ENCODE data around the gene SLC30A5. TPM values are rescaled to one million over a fixed set of nuclear protein-coding genes. Genes with fewer than 3 reads are reported as not detected.
"Not testable (repeated sequence)": the region's sequence is repeated elsewhere in the genome, so short reads cannot be mapped to it uniquely, and the experiment has no call there.

The SLC30A5 gene
- total RNA-seq = 39.2 and 72.4 TPM in 2 replicates

- peak; percentile 100 for DNase-seq (ENCODE audit: low read depth in 2 of 2)
Measured at GRCh38 chr5:69093771-69094482, at the start of gene SLC30A5. Gene SLC30A5, plus strand, starts transcription at chr5:69094014. Its CDS starts 242 bp downstream, at chr5:69094256.

DNA sequence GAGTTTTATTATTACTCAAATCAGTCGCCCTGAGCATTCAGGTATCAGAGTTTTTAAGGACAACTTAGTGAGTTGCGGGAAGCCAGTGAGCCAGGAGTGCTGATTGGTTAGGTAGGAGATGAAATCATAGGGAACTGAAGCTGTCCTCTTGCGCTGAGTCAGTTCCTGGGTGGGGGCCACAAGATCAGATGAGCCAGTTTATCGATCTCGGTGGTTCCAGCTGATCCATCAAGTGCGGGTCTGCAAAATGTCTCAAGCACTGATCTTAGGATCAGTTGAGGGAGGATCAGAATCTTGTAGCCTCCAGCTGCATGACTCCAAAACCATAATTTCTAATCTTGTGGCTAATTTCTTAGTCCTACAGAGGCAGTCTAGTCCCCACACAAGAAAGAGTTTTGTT, 48.6 kb upstream of the SLC30A5 start:
- DNase-seq (ENCODE audit: low read depth in 2 of 2) = not testable (repeated sequence)

DNA sequence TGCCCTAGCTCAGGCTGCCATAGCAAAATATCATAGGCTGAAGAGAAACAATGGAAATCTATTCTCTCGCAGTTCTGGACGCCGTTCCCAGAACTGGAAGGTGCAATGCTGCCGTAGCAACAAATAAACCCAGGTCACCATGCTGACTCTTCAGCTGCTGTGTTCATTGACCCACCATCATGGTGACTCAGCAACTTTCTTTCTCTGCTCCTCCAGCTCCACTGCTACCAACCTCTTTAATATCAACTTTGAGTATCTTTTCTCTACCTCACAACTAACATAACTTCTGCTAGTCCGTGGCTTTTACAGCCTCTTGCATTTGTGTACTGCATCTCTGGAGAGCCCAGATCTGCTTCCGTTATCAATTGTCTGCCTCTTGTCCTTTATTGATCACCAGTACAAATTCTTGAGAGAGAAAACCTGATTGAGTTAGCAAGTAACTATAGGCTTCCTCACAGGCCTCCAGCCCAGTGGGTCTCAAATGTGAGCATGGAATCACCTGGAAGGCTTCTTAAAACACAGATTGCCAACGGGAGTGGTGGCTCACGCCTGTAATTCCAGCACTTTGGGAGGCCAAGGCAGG, 47.3 kb upstream of the SLC30A5 start:
- DNase-seq (ENCODE audit: low read depth in 2 of 2) = peak; percentile 27 to 30

GRCh38 chr5:69048230-69048629, 45.6 kb upstream of the SLC30A5 start:
- DNase-seq (ENCODE audit: low read depth in 2 of 2) = no peak

- no peak for DNase-seq (ENCODE audit: low read depth in 2 of 2)
Measured at GRCh38 chr5:69049151-69049550, 44.7 kb upstream of the SLC30A5 start.

DNA sequence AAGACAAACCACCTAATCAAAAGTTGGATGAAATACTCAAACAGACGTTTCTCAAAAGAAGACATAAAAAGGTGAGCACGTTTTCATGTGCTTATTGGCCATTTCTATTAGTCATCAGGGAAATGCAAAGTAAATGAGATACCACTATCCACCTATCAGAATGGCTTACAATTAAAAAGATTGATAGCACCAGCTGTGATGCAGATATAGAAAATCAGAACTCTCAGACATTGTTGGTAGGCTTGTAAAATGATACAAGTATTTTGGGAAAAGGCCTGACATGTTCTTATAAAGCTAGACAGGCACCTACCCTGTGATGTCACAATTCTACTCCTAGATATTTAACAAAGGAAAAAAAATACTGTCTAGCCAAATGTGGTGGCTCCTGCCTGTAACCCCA, 44.0 kb upstream of the SLC30A5 start:
- no peak for DNase-seq (ENCODE audit: low read depth in 2 of 2)

GRCh38 chr5:69050214-69050613, 43.6 kb upstream of the SLC30A5 start:
- DNase-seq (ENCODE audit: low read depth in 2 of 2) = no peak

DNA sequence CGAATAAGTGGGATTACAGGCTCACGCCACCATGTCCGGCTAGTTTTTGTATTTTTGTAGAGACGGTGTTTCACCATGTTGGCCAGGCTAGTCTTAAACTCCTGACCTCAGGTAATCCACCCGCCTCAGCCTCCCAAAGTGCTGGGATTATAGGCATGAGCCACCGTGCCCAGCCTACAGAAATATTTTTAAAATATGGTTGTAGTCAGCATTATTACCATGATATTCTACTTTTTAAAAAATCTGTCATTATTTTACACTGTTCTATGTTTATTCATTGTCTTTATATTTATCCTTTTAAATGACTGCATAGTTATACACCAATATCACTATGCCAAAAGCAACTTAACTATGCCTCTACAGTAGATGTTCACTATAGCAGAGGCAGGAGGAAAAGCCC, 41.6 kb upstream of the SLC30A5 start:
- DNase-seq (ENCODE audit: low read depth in 2 of 2) = no peak

DNA sequence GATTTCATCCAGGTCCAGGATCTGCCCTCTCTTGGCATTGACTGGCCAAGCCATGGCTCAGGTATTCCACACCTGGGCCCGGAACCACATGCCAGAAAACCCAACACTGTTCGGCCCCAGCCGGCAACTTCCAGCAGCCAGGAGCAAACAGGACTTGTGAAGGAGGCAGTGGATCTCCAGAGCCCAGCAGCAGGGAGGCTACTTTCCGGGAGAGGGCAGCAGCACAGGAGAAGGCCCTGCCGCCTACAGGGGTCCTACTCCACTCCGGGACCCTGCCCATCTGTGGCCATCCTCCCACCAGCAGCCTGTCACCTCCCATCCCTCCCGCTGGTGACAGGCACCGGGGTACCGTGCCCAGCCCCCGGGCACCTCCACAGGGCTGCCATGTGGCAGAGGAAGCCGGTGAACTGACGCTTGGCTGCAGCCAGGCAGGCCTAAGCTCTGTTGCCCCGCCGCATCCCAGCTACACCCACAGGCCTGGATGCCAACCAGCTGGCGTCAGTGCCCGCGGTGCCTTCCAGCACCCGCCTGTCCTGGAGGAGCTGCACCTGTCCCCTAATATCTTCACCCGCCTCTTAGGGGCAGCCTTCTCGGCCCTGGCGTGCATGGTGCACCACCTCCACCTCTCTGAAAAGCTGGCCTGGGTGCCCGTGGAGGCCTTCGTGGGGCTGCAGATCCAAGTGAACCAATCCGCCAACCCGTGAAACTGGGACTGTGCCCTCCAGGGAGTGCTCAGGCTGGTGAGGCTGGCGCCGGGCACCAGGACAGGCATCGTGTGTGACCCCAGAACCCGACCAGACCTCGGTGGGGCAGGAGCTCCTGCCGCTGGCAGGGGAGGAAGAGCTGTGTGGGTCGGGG, 18.9 kb upstream of the SLC30A5 start:
- no peak for DNase-seq (ENCODE audit: low read depth in 2 of 2)

- no peak for DNase-seq (ENCODE audit: low read depth in 2 of 2)
Measured at GRCh38 chr5:69075522-69076179, 18.2 kb upstream of the SLC30A5 start.

GRCh38 chr5:69078921-69079540, 14.8 kb upstream of the SLC30A5 start:
- no peak for DNase-seq (ENCODE audit: low read depth in 2 of 2)

GRCh38 chr5:69079556-69079955, 14.3 kb upstream of the SLC30A5 start:
- DNase-seq (ENCODE audit: low read depth in 2 of 2) = no peak

- DNase-seq (ENCODE audit: low read depth in 2 of 2) = no peak
Measured at GRCh38 chr5:69083412-69083811, 10.4 kb upstream of the SLC30A5 start.

DNA sequence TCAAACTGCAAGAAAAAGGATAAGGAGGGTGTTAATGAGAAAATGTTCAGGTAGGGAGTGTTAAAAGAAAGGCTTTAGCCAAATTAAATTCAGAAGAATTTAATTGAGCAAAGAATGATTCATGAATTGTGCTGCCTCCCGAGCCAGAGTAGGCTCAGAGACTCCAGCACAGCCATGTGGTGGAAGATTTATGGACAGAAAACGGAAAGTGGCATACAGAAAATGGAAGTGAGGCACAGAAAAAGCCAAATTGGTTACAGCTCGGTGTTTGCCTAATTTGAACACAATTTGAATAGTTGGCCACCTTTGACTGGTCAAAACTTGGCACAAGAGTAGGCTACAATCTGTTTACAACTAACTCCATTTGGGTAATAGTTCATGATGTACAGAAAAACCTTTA, 9.6 kb upstream of the SLC30A5 start:
- no peak for DNase-seq (ENCODE audit: low read depth in 2 of 2)

- DNase-seq (ENCODE audit: low read depth in 2 of 2) = no peak
Measured at GRCh38 chr5:69084903-69085302, 8.9 kb upstream of the SLC30A5 start.

- no peak for DNase-seq (ENCODE audit: low read depth in 2 of 2)
Measured at GRCh38 chr5:69086206-69086605, 7.6 kb upstream of the SLC30A5 start.

DNA sequence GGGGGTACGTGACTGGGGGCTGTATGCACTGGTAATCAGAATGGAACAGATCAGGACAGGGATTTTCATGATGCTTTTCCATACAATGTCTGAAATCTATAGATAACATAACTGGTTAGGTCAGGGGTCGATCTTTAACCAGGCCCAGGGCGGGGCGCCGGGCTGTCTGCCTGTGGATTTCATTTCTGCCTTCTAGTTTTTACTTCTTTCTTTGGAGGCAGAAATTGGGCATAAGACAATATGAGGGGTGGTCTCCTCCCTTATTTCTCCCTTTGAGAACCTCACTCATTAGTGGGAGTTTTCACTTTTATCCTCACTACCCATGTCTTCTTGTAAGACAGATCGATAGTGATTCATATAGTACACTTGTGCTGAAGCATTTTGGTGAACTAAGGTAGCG, 5.8 kb upstream of the SLC30A5 start:
- DNase-seq (ENCODE audit: low read depth in 2 of 2) = not testable (repeated sequence)

DNA sequence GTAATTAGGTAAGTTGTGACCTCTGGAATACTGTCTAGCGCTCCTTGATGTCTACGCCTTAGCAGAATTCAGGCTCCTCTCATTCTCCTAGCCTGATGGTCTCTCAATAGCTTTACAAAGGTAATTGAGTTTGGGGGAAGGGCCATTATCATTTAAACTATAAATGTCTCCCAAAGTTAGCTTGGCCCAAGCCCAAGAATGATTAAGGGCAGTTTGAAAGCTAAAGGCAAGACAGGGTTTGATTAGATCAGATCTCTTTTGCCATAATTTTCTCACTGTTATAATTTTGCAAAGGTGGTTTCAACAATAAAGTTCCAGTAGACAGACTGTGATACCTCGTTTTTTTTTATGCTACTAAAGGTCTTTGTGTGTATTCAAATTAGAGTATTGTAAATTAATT, 3.7 kb upstream of the SLC30A5 start:
- no peak for DNase-seq (ENCODE audit: low read depth in 2 of 2)

GRCh38 chr5:69091771-69092170, 2.0 kb upstream of the SLC30A5 start:
- DNase-seq (ENCODE audit: low read depth in 2 of 2) = no peak

GRCh38 chr5:69092969-69093368, 845 bp upstream of the SLC30A5 start:
- DNase-seq (ENCODE audit: low read depth in 2 of 2) = no peak

GRCh38 chr5:69099302-69099701, 5.5 kb downstream of the SLC30A5 start:
- DNase-seq (ENCODE audit: low read depth in 2 of 2) = no peak

All from lung microvascular endothelial cell (primary cell).